Stomach (tissue), 4 donors: Measurements from ENCODE around the gene TMEM178A.

Source experiments
- EP300 ChIP-seq: sonication (generic); formaldehyde crosslinking; IDR thresholded peaks from one replicate; pipeline ENCODE4 v1.6.1; 2017; ENCODE audit warnings: antibody characterized with exemption
- POLR2A ChIP-seq, 4 donors: fragments of 450-650 bp; IDR thresholded peaks; one replicate each; pipeline ENCODE4 v1.6.1; 2016; ENCODE audit warnings: antibody characterized with exemption in 4 of 4, control low read depth in 2 of 4, mild to moderate bottlenecking in 1 of 4, moderate library complexity in 1 of 4
- POLR2AphosphoS5 ChIP-seq, 3 donors: sonication (generic); formaldehyde crosslinking; IDR thresholded peaks; one replicate each; pipeline ENCODE4 v1.6.1; 2016; ENCODE audit warnings: antibody characterized with exemption in 3 of 3
- TF ChIP-seq, protein P1 (sequence below), 7 experiments: fragments of 450-650 bp in 4 of 7; fragments of 200-600 bp in 3 of 7; sonication (generic) in 3 of 7; IDR thresholded peaks; one replicate each; pipeline ENCODE4 v1.5.1; 2016 to 2019; ENCODE audit warnings: antibody characterized with exemption in 7 of 7, control low read depth in 2 of 7, mild to moderate bottlenecking in 1 of 7

DNA sequence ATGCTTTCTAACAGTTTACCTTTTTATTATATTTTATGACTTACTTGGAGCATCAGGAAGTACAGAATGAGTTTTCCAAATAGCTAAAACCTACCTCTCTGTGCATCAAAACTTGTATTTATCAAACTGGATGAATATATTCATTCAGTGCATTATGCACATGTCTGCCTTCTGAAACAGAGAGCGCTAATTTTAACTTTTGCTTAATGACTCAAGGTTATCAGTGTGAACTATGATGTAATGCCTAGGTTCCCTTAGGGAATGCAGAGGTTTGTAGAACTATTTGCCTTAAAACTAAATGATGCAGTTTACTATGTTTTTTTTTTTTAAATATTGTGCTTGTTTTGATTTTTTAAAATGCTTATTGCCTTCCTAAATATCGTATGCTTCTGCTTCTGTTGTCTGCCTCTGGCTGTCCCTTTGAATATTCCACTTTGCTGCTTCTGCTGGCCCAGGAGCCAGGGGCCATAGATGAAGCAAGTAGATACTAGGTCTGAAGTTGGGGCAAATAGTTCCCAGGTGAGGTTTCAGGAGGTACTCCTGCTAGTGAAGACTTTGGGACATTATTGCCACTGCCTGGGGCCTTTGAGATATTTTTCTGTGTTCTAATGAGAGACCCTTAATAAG lies 16.5 kb downstream of the TMEM178A start:
- TF ChIP-seq, protein P1, sequence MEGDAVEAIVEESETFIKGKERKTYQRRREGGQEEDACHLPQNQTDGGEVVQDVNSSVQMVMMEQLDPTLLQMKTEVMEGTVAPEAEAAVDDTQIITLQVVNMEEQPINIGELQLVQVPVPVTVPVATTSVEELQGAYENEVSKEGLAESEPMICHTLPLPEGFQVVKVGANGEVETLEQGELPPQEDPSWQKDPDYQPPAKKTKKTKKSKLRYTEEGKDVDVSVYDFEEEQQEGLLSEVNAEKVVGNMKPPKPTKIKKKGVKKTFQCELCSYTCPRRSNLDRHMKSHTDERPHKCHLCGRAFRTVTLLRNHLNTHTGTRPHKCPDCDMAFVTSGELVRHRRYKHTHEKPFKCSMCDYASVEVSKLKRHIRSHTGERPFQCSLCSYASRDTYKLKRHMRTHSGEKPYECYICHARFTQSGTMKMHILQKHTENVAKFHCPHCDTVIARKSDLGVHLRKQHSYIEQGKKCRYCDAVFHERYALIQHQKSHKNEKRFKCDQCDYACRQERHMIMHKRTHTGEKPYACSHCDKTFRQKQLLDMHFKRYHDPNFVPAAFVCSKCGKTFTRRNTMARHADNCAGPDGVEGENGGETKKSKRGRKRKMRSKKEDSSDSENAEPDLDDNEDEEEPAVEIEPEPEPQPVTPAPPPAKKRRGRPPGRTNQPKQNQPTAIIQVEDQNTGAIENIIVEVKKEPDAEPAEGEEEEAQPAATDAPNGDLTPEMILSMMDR (IDR thresholded peaks at IDR 0.05), result no peak
- TF ChIP-seq POLR2AphosphoS5 (IDR thresholded peaks at IDR 0.05) (no peak), EP300 (no peak), POLR2A (IDR thresholded peaks at IDR 0.05) (no peak)
